Activated T-cell treated with anti-CD3 and anti-CD28 coated beads, Interleukin-2, amount 50 U/mL, for 72 hours (primary cell): ENCODE measurements around the gene DDX28. TPM values are rescaled to one million over a fixed set of nuclear protein-coding genes. Genes with fewer than 3 reads are reported as not detected.
"Not testable (repeated sequence)": the region's sequence is repeated elsewhere in the genome, so short reads cannot be mapped to it uniquely, and the experiment has no call there.

ENCODE experiments used
- ATAC-seq, 2 donors: fragments of 150-1000 bp; cut with Tn5 transposase; replicated peaks in 1 of 2; 2 replicates each; pipeline ENCODE4 v1.10.0; 2021; ENCODE audit warnings: moderate library complexity in 2 of 2, mild to moderate bottlenecking in 1 of 2
- DNase-seq, 2 donors: peaks; one replicate each; pipeline ENCODE4 v3.0.0; 2021 to 2022; ENCODE audit warnings: mixed read lengths in 1 of 2
- H3K27ac Mint-ChIP-seq: one replicate; pipeline ENCODE4 v1.8.0; 2022; ENCODE audit warnings: mild to moderate bottlenecking, moderate library complexity, mixed read lengths
- H3K27me3 Mint-ChIP-seq: one replicate; pipeline ENCODE4 v1.8.0; 2022; ENCODE audit warnings: low read depth, mixed read lengths
- H3K36me3 Mint-ChIP-seq, 2 donors: one replicate each; pipeline ENCODE4 v1.8.0; 2022; ENCODE audit warnings: mixed read lengths in 2 of 2, mild to moderate bottlenecking in 1 of 2; ENCODE audit not compliant: insufficient read depth in 2 of 2
- H3K4me1 Mint-ChIP-seq: one replicate; pipeline ENCODE4 v1.8.0; 2022; ENCODE audit warnings: low read depth, mixed read lengths
- H3K4me3 Mint-ChIP-seq, 2 donors: one replicate each; pipeline ENCODE4 v1.8.0; 2022; ENCODE audit warnings: mild to moderate bottlenecking in 2 of 2, mixed read lengths in 2 of 2, moderate library complexity in 2 of 2
- H3K9me3 Mint-ChIP-seq, 2 donors: one replicate each; pipeline ENCODE4 v1.8.0; 2022; ENCODE audit warnings: mixed read lengths in 2 of 2
- total RNA-seq, 2 donors: library from RNA; stranded (reverse); gene quantifications; one replicate each; pipeline ENCODE4 v1.2.3, GENCODE V29; 2022

DDX28 gene
- total RNA-seq, 2 donors from 2014 or later: 12.6 to 13.4 TPM

GRCh38 chr16:67982011-67982696 lies 40.9 kb downstream of the DDX28 start:
- peaks cover 24% of the 10 kb centered on the region for H3K4me1 Mint-ChIP-seq
- H3K9me3 Mint-ChIP-seq: no peaks in the 10 kb centered on the region
- H3K27ac Mint-ChIP-seq: no peak overlapping the region
- no peak for ATAC-seq
- H3K36me3 Mint-ChIP-seq: no peaks in the 10 kb centered on the region
- DNase-seq: no peak
- H3K4me3 Mint-ChIP-seq: no peak overlapping the region
- H3K27me3 Mint-ChIP-seq: no peaks in the 10 kb centered on the region

GRCh38 chr16:67979955-67980678 lies 42.9 kb downstream of the DDX28 start, which contains the start of gene DPEP3:
Gene DPEP3 (minus strand): TSS chr16:67980499. CDS start chr16:67980380, 119 bp downstream.
- Mint-ChIP-seq H3K4me3 (no peak within 1 kb of the TSS), H3K4me1 (peaks cover 23% of the 10 kb centered on the region), H3K36me3 (no peaks in the 10 kb centered on the region), H3K27ac (no peak within 1 kb of the TSS), H3K9me3 (no peaks in the 10 kb centered on the region), H3K27me3 (no peaks in the 10 kb centered on the region)
- no peak for ATAC-seq
- peak in 1 of 2 donors; percentile 27 for DNase-seq

- ATAC-seq (no peak), DNase-seq (no peak)
- Mint-ChIP-seq H3K27ac (no peak overlapping the region), H3K4me1 (no peaks in the 10 kb centered on the region), H3K36me3 (no peaks in the 10 kb centered on the region), H3K27me3 (no peaks in the 10 kb centered on the region), H3K9me3 (no peaks in the 10 kb centered on the region), H3K4me3 (no peak overlapping the region)
These were observed 45.4 kb downstream of the DDX28 start for GRCh38 chr16:67977469-67978227.

- no peaks in the 10 kb centered on the region for H3K4me1 Mint-ChIP-seq
- no peak overlapping the region for H3K4me3 Mint-ChIP-seq
- DNase-seq: no peak
These were observed 46.0 kb downstream of the DDX28 start for GRCh38 chr16:67977005-67977404.

GRCh38 chr16:67976205-67976604 lies 46.8 kb downstream of the DDX28 start:
- Mint-ChIP-seq H3K27me3 (no peaks in the 10 kb centered on the region), H3K4me3 (no peak overlapping the region), H3K36me3 (no peaks in the 10 kb centered on the region), H3K9me3 (no peaks in the 10 kb centered on the region), H3K27ac (no peak overlapping the region), H3K4me1 (no peaks in the 10 kb centered on the region)
- no peak for DNase-seq
- no peak for ATAC-seq

More at GRCh38 chr16:67977005-67977404, 46.0 kb downstream of the DDX28 start:
- Mint-ChIP-seq H3K27me3 (no peaks in the 10 kb centered on the region), H3K9me3 (no peaks in the 10 kb centered on the region), H3K36me3 (no peaks in the 10 kb centered on the region), H3K27ac (no peak overlapping the region)
- no peak for ATAC-seq

- Mint-ChIP-seq H3K36me3 (no peaks in the 10 kb centered on the region), H3K27ac (no peak overlapping the region)
- ATAC-seq: no peak
These were observed 47.5 kb downstream of the DDX28 start for GRCh38 chr16:67975321-67976105.

GRCh38 chr16:67972285-67972684 lies 50.7 kb downstream of the DDX28 start:
- ATAC-seq, H3K4me3 Mint-ChIP-seq, H3K36me3 Mint-ChIP-seq, H3K27ac Mint-ChIP-seq, DNase-seq, H3K9me3 Mint-ChIP-seq, H3K27me3 Mint-ChIP-seq: not testable (repeated sequence)
- peaks cover 18% of the 10 kb centered on the region for H3K4me1 Mint-ChIP-seq

More at GRCh38 chr16:67975321-67976105, 47.5 kb downstream of the DDX28 start:
- Mint-ChIP-seq H3K4me1 (no peaks in the 10 kb centered on the region), H3K4me3 (no peak overlapping the region), H3K9me3 (no peaks in the 10 kb centered on the region), H3K27me3 (no peaks in the 10 kb centered on the region)
- no peak for DNase-seq

GRCh38 chr16:67971111-67971510 lies 51.9 kb downstream of the DDX28 start:
- H3K4me1 Mint-ChIP-seq: peaks cover 29% of the 10 kb centered on the region
- ATAC-seq: no peak
- H3K4me3 Mint-ChIP-seq: peak overlapping the region in 1 of 2 donors; percentile 7

More at GRCh38 chr16:67971111-67971510, 51.9 kb downstream of the DDX28 start:
- DNase-seq: no peak
- Mint-ChIP-seq H3K27me3 (no peaks in the 10 kb centered on the region), H3K9me3 (no peaks in the 10 kb centered on the region), H3K36me3 (peaks cover 2 to 6% of the 10 kb centered on the region in 2 donors), H3K27ac (no peak overlapping the region)

Other genes starting within 250 kb of the DDX28 start
- gene RANBP10, start 216.7 kb downstream of the DDX28 start, total RNA-seq: 10 to 100 TPM; 17.1 to 24.8 TPM
- gene TSNAXIP1, start 216.3 kb downstream of the DDX28 start, total RNA-seq: under 1 TPM; 0.39 to 0.86 TPM
- 10 to 100 TPM; 31.7 to 39.2 TPM for gene THAP11, start 180.9 kb downstream of the DDX28 start, total RNA-seq
- 10 to 100 TPM; 80.8 to 90.1 TPM for gene NUTF2, start 176.3 kb downstream of the DDX28 start, total RNA-seq
- gene CENPT, start 175.5 kb downstream of the DDX28 start, total RNA-seq: 10 to 100 TPM; 43.6 to 59.4 TPM
- gene EDC4, start 150.2 kb downstream of the DDX28 start, total RNA-seq: 10 to 100 TPM; 82.9 to 86.4 TPM
- 1 to 10 TPM in 1 of 2 donors, under 1 TPM in 1; 0.60 to 1.9 TPM for gene NRN1L, start 138.3 kb downstream of the DDX28 start, total RNA-seq
- 10 to 100 TPM; 16.1 to 16.2 TPM for gene PSKH1, start 130.0 kb downstream of the DDX28 start, total RNA-seq
- gene CTRL, start 91.4 kb downstream of the DDX28 start, total RNA-seq: 1 to 10 TPM; 4.2 to 5.0 TPM
- gene PSMB10, start 86.4 kb downstream of the DDX28 start, total RNA-seq: 100 to 1,000 TPM; 169 to 184 TPM
- gene LCAT, start 79.1 kb downstream of the DDX28 start, total RNA-seq: 10 to 100 TPM; 12.3 to 20.1 TPM
- gene SLC12A4, start 54.6 kb downstream of the DDX28 start, total RNA-seq: 10 to 100 TPM; 32.6 to 34.7 TPM
- gene DPEP3, start 42.7 kb downstream of the DDX28 start, total RNA-seq: under 1 TPM; 0.12 to 0.16 TPM
- 10 to 100 TPM; 11.4 to 11.6 TPM for gene DPEP2, start 23.7 kb downstream of the DDX28 start, total RNA-seq
- gene DPEP2NB, start 7.3 kb downstream of the DDX28 start, total RNA-seq: not detected
- 10 to 100 TPM; 21.4 to 22.4 TPM for gene DUS2, start 52 bp upstream of the DDX28 start, total RNA-seq
- 10 to 100 TPM; 79.7 to 82.5 TPM for gene NFATC3, start 62.1 kb upstream of the DDX28 start, total RNA-seq
- under 1 TPM; 0.31 to 0.63 TPM for gene ESRP2, start 212.9 kb upstream of the DDX28 start, total RNA-seq
- 1 to 10 TPM; 6.1 to 7.6 TPM for gene PLA2G15, start 222.1 kb upstream of the DDX28 start, total RNA-seq
- 100 to 1,000 TPM in 1 of 2 donors, 10 to 100 TPM in 1; 99.8 to 131 TPM for gene SLC7A6, start 241.3 kb upstream of the DDX28 start, total RNA-seq